ENCODE data around the gene PIK3AP1. TPM values are rescaled to one million over a fixed set of nuclear protein-coding genes. Genes with fewer than 3 reads are reported as not detected.

The PIK3AP1 gene
- total and polyA plus RNA-seq, 2 of the 8 experiments (the other 6 are each of a cell fraction or from before 2014, with no cell fraction given): 1.9 to 4.5 TPM

DNA sequence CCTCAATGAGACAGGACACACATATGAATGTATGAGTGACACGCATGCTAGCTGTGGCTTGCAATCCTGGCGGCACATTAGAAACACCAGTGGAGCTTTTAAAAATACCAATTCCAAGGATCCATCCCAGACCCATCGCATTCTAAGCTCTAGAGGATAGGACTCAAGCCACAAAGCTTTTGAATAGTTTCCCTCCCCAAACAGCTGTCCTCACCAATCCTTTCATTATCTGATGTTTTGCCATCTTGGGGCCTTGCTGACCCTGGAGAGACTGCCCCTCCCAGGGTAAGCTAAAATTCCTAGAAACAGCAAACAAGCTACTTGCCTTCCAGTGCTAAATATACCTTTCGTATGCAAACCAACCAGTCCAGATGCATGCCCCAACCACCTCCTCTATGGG lies 124.6 kb downstream of the PIK3AP1 start:
- H3K4me3 ChIP-seq (ENCODE audit: extremely low read depth in 1 of 4, insufficient read depth in 2 of 4, low read depth in 3 of 4, low read length in 4 of 4): no peak overlapping the region
- no peak overlapping the region for H2BK120ac ChIP-seq (replicated peaks; ENCODE audit: low read depth, low read length)
- H3K9me3 ChIP-seq (ENCODE audit: insufficient read depth in 2 of 2, low read depth in 1 of 2, low read length in 1 of 2): no peaks in the 10 kb centered on the region
- H2BK15ac ChIP-seq (ENCODE audit: low read length): no peak overlapping the region
- no peak overlapping the region for H4K5ac ChIP-seq (ENCODE audit: insufficient read length, low read depth, low read length)
- WGBS, 2 experiments (ENCODE audit: extremely low coverage in 1 of 2, insufficient coverage in 1 of 2, insufficient read length in 1 of 2, insufficient replicate concordance in 2 of 2, low coverage in 1 of 2, low lambda C conversion rate in 2 of 2, missing lambda C conversion rate in 1 of 2): 87% methylated on average over 4 of the region's 4 CpGs; no CpG with 5 or more reads in 1 of the 2 experiments
- DNase-seq (ENCODE audit: low read depth in 1 of 2, low spot score in 2 of 2) (no peak), FAIRE-seq (no peak)
- H3K23me2 ChIP-seq (ENCODE audit: low read depth, low read length): no peaks in the 10 kb centered on the region
- H3K36me3 ChIP-seq (ENCODE audit: control insufficient read depth in 2 of 4, insufficient read depth in 4 of 4, low read length in 3 of 4): no peaks in the 10 kb centered on the region
- 0 out of 7 replicates have a peak, but pooled peaks cover 0 to 2% (median 0%) of the 10 kb centered on the region in 4 experiments for H3K27me3 ChIP-seq (replicated peaks in 1 of 4; ENCODE audit: control insufficient read depth in 3 of 4, extremely low read depth in 1 of 4, insufficient read depth in 3 of 4, low read length in 3 of 4)
- H4K8ac ChIP-seq (ENCODE audit: extremely low read depth, insufficient read depth, low read length): no peak overlapping the region
- no peak overlapping the region for H3K4ac ChIP-seq (replicated peaks; ENCODE audit: insufficient read length, low read depth, low read length)
- H3K14ac ChIP-seq (ENCODE audit: insufficient read length): no peak overlapping the region
- H2BK5ac ChIP-seq (ENCODE audit: low read depth, low read length): no peak overlapping the region
- CTCF ChIA-PET (ENCODE audit: partially characterized antibody): interaction anchor here (0.6 to 1.4 kb wide), 2 partner anchors 22 to 24 kb away, joined by 3 read pairs; no protein-coding TSS in a partner anchor
- no peak overlapping the region for H3K4me2 ChIP-seq (ENCODE audit: insufficient read depth in 1 of 2, low read depth in 2 of 2, low read length in 2 of 2)
- POLR2A ChIA-PET (ENCODE audit: partially characterized antibody): interaction anchor here (0.7 kb wide), 1 partner anchor 9 kb away, joined by 3 read pairs; the partner anchor contains the start of gene TM9SF3
- no peak overlapping the region for H2AFZ ChIP-seq (ENCODE audit: low read length)
- no peaks in the 10 kb centered on the region for H3K79me2 ChIP-seq (ENCODE audit: control insufficient read depth in 1 of 2, insufficient read depth in 2 of 2, low read length in 2 of 2)
- H2AK5ac ChIP-seq (ENCODE audit: low read depth, low read length): no peak overlapping the region
- H2BK20ac ChIP-seq (ENCODE audit: low read length): no peak overlapping the region
- H4K20me1 ChIP-seq (replicated peaks in 1 of 2; ENCODE audit: control insufficient read depth in 1 of 2, insufficient read depth in 2 of 2, low read length in 2 of 2): no peaks in the 10 kb centered on the region
- H3K4me1 ChIP-seq (replicated peaks in 1 of 4; ENCODE audit: control insufficient read depth in 3 of 4, insufficient read depth in 4 of 4, low read length in 3 of 4): peaks cover 0 to 3% (median 0%) of the 10 kb centered on the region in 4 experiments; a peak in 1 of 7 replicates
- H3K9ac ChIP-seq (replicated peaks in 1 of 4; ENCODE audit: extremely low read depth in 1 of 4, low read depth in 3 of 4, low read length in 3 of 4): no peak overlapping the region
- H3K23ac ChIP-seq (ENCODE audit: insufficient read length): no peak overlapping the region
- H3K18ac ChIP-seq (ENCODE audit: extremely low read depth, low read length): no peak overlapping the region
- no peak overlapping the region for H4K91ac ChIP-seq (replicated peaks; ENCODE audit: insufficient read length, low read length)
- H3K56ac ChIP-seq (replicated peaks; ENCODE audit: insufficient read length, low read depth, low read length): no peak overlapping the region
- no peak overlapping the region for H2BK12ac ChIP-seq (ENCODE audit: low read depth, low read length)
- H3K79me1 ChIP-seq (ENCODE audit: low read depth, low read length): no peaks in the 10 kb centered on the region
- no peak overlapping the region for H3K27ac ChIP-seq (ENCODE audit: low read depth, low read length)
- TF ChIP-seq NRF1 (IDR thresholded peaks at IDR 0.05; ENCODE audit: low read depth, low read length): no peak
- TF ChIP-seq CHD2 (IDR thresholded peaks at IDR 0.05; ENCODE audit: low read length): no peak
- no peak for TF ChIP-seq TBP (IDR thresholded peaks at IDR 0.05; ENCODE audit: low read depth, low read length)
- no peak for TF ChIP-seq EP300 (IDR thresholded peaks at IDR 0.05; ENCODE audit: borderline replicate concordance in 1 of 2, low read depth in 2 of 2, low read length in 2 of 2)
- no peak for TF ChIP-seq POLR2A (IDR thresholded peaks at IDR 0.05; ENCODE audit: control extremely low read depth in 1 of 2, low read depth in 2 of 2, low read length in 2 of 2)
- no peak for TF ChIP-seq RAD21 (IDR thresholded peaks at IDR 0.05 in 1 of 2, conservative IDR thresholded peaks at IDR 0.05 in 1 of 2; ENCODE audit: low read depth in 2 of 2, low read length in 2 of 2)
- no peak for TF ChIP-seq POLR2AphosphoS5 (IDR thresholded peaks at IDR 0.05; ENCODE audit: low read depth, low read length)
- no peak for TF ChIP-seq SRF (IDR thresholded peaks at IDR 0.05; ENCODE audit: low read depth, low read length)
- TF ChIP-seq BACH1 (IDR thresholded peaks at IDR 0.05; ENCODE audit: low read length): no peak
- no peak for TF ChIP-seq HDAC2 (IDR thresholded peaks at IDR 0.05; ENCODE audit: borderline replicate concordance in 1 of 2, low read depth in 2 of 2, low read length in 2 of 2)
- no peak for TF ChIP-seq CREB1 (IDR thresholded peaks at IDR 0.05)
- no peak for TF ChIP-seq EGR1 (IDR thresholded peaks at IDR 0.05; ENCODE audit: borderline replicate concordance, low read depth, low read length)
- no peak for TF ChIP-seq POU5F1 (IDR thresholded peaks at IDR 0.05; ENCODE audit: low read depth, low read length)
- TF ChIP-seq SUZ12 (IDR thresholded peaks at IDR 0.05; ENCODE audit: low read length): no peak

Data from H1 (cell line).